Liver (tissue), 3 donors: Measurements from ENCODE around the gene SGPP1.

Source experiments
- CTCF ChIP-seq: fragments of 150-350 bp; IDR thresholded peaks from 2 replicates; pipeline ENCODE4 v1.5.1; 2017; ENCODE audit warnings: improper control_type of control experiment, low read depth, low read length; ENCODE audit not compliant: missing input control
- EGR1 ChIP-seq, 2 donors: IDR thresholded peaks; 2 replicates each; pipeline ENCODE4 v1.6.1; 2016 to 2018; ENCODE audit warnings: antibody characterized with exemption in 2 of 2, low read depth in 2 of 2
- FOXA1 ChIP-seq: IDR thresholded peaks from 2 replicates; pipeline ENCODE4 v1.6.1; 2016; ENCODE audit warnings: antibody characterized with exemption
- JUND ChIP-seq, 2 donors: IDR thresholded peaks; 2 replicates each; pipeline ENCODE4 v1.6.1; 2016; ENCODE audit warnings: antibody characterized with exemption in 2 of 2
- MAX ChIP-seq: IDR thresholded peaks from 2 replicates; pipeline ENCODE4 v1.6.1; 2016; ENCODE audit warnings: antibody characterized with exemption
- RAD21 ChIP-seq, 2 donors: IDR thresholded peaks; 2 replicates each; pipeline ENCODE4 v1.6.1; 2016; ENCODE audit warnings: antibody characterized with exemption in 2 of 2, mild to moderate bottlenecking in 2 of 2
- REST ChIP-seq: IDR thresholded peaks from 2 replicates; pipeline ENCODE4 v1.6.1; 2016; ENCODE audit warnings: antibody characterized with exemption, mild to moderate bottlenecking
- RXRA ChIP-seq, 2 donors: IDR thresholded peaks; 2 replicates each; pipeline ENCODE4 v1.6.1; 2017 to 2018; ENCODE audit warnings: antibody characterized with exemption in 2 of 2, mild to moderate bottlenecking in 1 of 2
- SP1 ChIP-seq: IDR thresholded peaks from 2 replicates; pipeline ENCODE4 v1.6.1; 2018; ENCODE audit warnings: antibody characterized with exemption, mild to moderate bottlenecking
- YY1 ChIP-seq: IDR thresholded peaks from 2 replicates; pipeline ENCODE4 v1.6.1; 2016; ENCODE audit warnings: antibody characterized with exemption, mild to moderate bottlenecking
- ZBTB33 ChIP-seq: IDR thresholded peaks from 2 replicates; pipeline ENCODE4 v1.6.1; 2016; ENCODE audit warnings: antibody characterized with exemption
- donor health status: healthy.
- donor health status: healthy.

- no peak for TF ChIP-seq CTCF
- no peak for TF ChIP-seq ZBTB33
- no peak for TF ChIP-seq REST
- TF ChIP-seq FOXA1, result no peak
- no peak for TF ChIP-seq RAD21 (IDR thresholded peaks at IDR 0.05)
- no peak for TF ChIP-seq MAX
- no peak for TF ChIP-seq YY1
- no peak for TF ChIP-seq JUND (IDR thresholded peaks at IDR 0.05)
- no peak for TF ChIP-seq SP1
- no peak for TF ChIP-seq RXRA (IDR thresholded peaks at IDR 0.05)
- no peak for TF ChIP-seq EGR1 (IDR thresholded peaks at IDR 0.05; ENCODE audit: low read depth in 2 of 2)
Measured at GRCh38 chr14:63676615-63677014, 51.2 kb downstream of the SGPP1 start.
